H1 (cell line): ENCODE results near the gene EYA2. TPM values are rescaled to one million over a fixed set of nuclear protein-coding genes. Genes with fewer than 3 reads are reported as not detected.

Experiments used
- CTCF ChIA-PET: fragments of 300-600 bp; sonication (Branson Sonifier 250); formaldehyde crosslinking; loops from one replicate; lab custom pipeline; 2021; ENCODE audit not compliant: partially characterized antibody; lab: Charles Lee
- POLR2A ChIA-PET: fragments of 300-600 bp; sonication (Branson Sonifier 250); formaldehyde crosslinking; loops from one replicate; lab custom pipeline; 2021; ENCODE audit warnings: inconsistent platforms; ENCODE audit not compliant: partially characterized antibody; lab: Charles Lee
- DNase-seq, 2 experiments: peaks; one replicate each; pipeline versions ENCODE4 v3.0.0 to v3.0.0-alpha.2; 2010 to 2022; ENCODE audit warnings: low spot score in 2 of 2, low read depth in 1 of 2, mixed read lengths in 1 of 2
- FAIRE-seq: peaks from 2 replicates; lab custom pipeline; 2011; peaks lifted over from hg19 to GRCh38; lab: Jason Lieb, UNC
- H2AFZ ChIP-seq: 2 replicates; pipeline ENCODE4 v1.8.1; 2012; ENCODE audit warnings: low read length, inconsistent platforms
- H2AK5ac ChIP-seq: 2 replicates; pipeline ENCODE4 v1.6.1; 2013; ENCODE audit warnings: low read depth, low read length
- H2BK120ac ChIP-seq: replicated peaks from 2 replicates; pipeline ENCODE3; 2013; ENCODE audit warnings: low read depth, low read length, inconsistent platforms
- H2BK12ac ChIP-seq: 2 replicates; pipeline ENCODE4 v1.6.1; 2013; ENCODE audit warnings: low read depth, low read length
- H2BK15ac ChIP-seq: 2 replicates; pipeline ENCODE4 v1.6.1; 2013; ENCODE audit warnings: low read length
- H2BK20ac ChIP-seq: 2 replicates; pipeline ENCODE4 v1.6.1; 2013; ENCODE audit warnings: low read length
- H2BK5ac ChIP-seq: 2 replicates; pipeline ENCODE4 v1.6.1; 2013; ENCODE audit warnings: low read depth, low read length
- H3K14ac ChIP-seq: 2 replicates; pipeline ENCODE4 v1.6.1; 2013; ENCODE audit warnings: inconsistent platforms; ENCODE audit not compliant: insufficient read length
- H3K18ac ChIP-seq: 2 replicates; pipeline ENCODE4 v1.6.1; 2013; ENCODE audit warnings: low read length; ENCODE audit errors: extremely low read depth
- H3K23ac ChIP-seq: 2 replicates; pipeline ENCODE4 v1.6.1; 2013; ENCODE audit warnings: inconsistent platforms; ENCODE audit not compliant: insufficient read length
- H3K23me2 ChIP-seq: 2 replicates; pipeline ENCODE4 v1.6.1; 2013; ENCODE audit warnings: low read depth, low read length
- H3K27ac ChIP-seq: 2 replicates; pipeline ENCODE4 v1.6.1; 2011; ENCODE audit warnings: low read depth, low read length, inconsistent platforms
- H3K27me3 ChIP-seq, 4 experiments: replicated peaks in 1 of 4; 1 replicate in 1 of 4; 2 replicates in 3 of 4; pipeline versions ENCODE4 v1.6.1 to v1.8.1; 2011 to 2013; ENCODE audit warnings: low read length in 3 of 4, mild to moderate bottlenecking in 3 of 4, inconsistent platforms in 2 of 4, mixed read lengths in 2 of 4, moderate library complexity in 1 of 4; ENCODE audit not compliant: control insufficient read depth in 3 of 4, insufficient read depth in 3 of 4; ENCODE audit errors: extremely low read depth in 1 of 4
- H3K36me3 ChIP-seq, 4 experiments: 2 replicates each; pipeline versions ENCODE4 v1.6.1 to v1.8.1; 2011 to 2013; ENCODE audit warnings: mild to moderate bottlenecking in 4 of 4, low read length in 3 of 4, moderate library complexity in 2 of 4, control low read depth in 1 of 4, inconsistent platforms in 1 of 4; ENCODE audit not compliant: insufficient read depth in 4 of 4, control insufficient read depth in 2 of 4
- H3K4ac ChIP-seq: replicated peaks from 2 replicates; pipeline ENCODE3; 2013; ENCODE audit warnings: low read length, low read depth, mixed read lengths, inconsistent platforms; ENCODE audit not compliant: insufficient read length
- H3K4me1 ChIP-seq, 4 experiments: replicated peaks in 1 of 4; 1 replicate in 1 of 4; 2 replicates in 3 of 4; pipeline versions ENCODE4 v1.6.1 to v1.8.1; 2011 to 2013; ENCODE audit warnings: low read length in 3 of 4, inconsistent platforms in 2 of 4, mixed read lengths in 1 of 4; ENCODE audit not compliant: insufficient read depth in 4 of 4, control insufficient read depth in 3 of 4
- H3K4me2 ChIP-seq, 2 experiments: 2 replicates each; pipeline versions ENCODE4 v1.6.1 to v1.8.1; 2011 to 2013; ENCODE audit warnings: low read depth in 2 of 2, low read length in 2 of 2, control low read depth in 1 of 2, inconsistent platforms in 1 of 2, mild to moderate bottlenecking in 1 of 2; ENCODE audit not compliant: insufficient read depth in 1 of 2
- H3K4me3 ChIP-seq, 4 experiments: fragments of 200-600, 300-600 bp in 1 of 4; sonication (generic), shearing (Covaris generic), sonication (Bioruptor Twin) in 1 of 4; 2 replicates each; pipeline versions ENCODE4 v1.5.1 to v1.8.1; 2011 to 2016; ENCODE audit warnings: low read length in 4 of 4, low read depth in 3 of 4, control low read depth in 2 of 4, inconsistent platforms in 2 of 4, mild to moderate bottlenecking in 2 of 4, mixed read lengths in 1 of 4, moderate library complexity in 1 of 4; ENCODE audit not compliant: insufficient read depth in 2 of 4; ENCODE audit errors: extremely low read depth in 1 of 4
- H3K56ac ChIP-seq: replicated peaks from 2 replicates; pipeline ENCODE3; 2013; ENCODE audit warnings: low read depth, mild to moderate bottlenecking, mixed read lengths, low read length, inconsistent platforms; ENCODE audit not compliant: insufficient read length
- H3K79me1 ChIP-seq: 2 replicates; pipeline ENCODE4 v1.6.1; 2013; ENCODE audit warnings: low read depth, low read length, control low read depth
- H3K79me2 ChIP-seq, 2 experiments: 2 replicates each; pipeline versions ENCODE4 v1.6.1 to v1.8.1; 2012 to 2013; ENCODE audit warnings: low read length in 2 of 2, mild to moderate bottlenecking in 2 of 2, inconsistent platforms in 1 of 2; ENCODE audit not compliant: insufficient read depth in 2 of 2, control insufficient read depth in 1 of 2
- H3K9ac ChIP-seq, 4 experiments: replicated peaks in 1 of 4; 1 replicate in 1 of 4; 2 replicates in 3 of 4; pipeline versions ENCODE4 v1.6.1 to v1.8.1; 2011 to 2013; ENCODE audit warnings: low read depth in 3 of 4, low read length in 3 of 4, control low read depth in 2 of 4, mild to moderate bottlenecking in 2 of 4, moderate library complexity in 2 of 4, inconsistent platforms in 1 of 4; ENCODE audit errors: extremely low read depth in 1 of 4
- H3K9me3 ChIP-seq, 2 experiments: 2 replicates each; pipeline versions ENCODE4 v1.6.1 to v1.8.1; 2012 to 2013; ENCODE audit warnings: mild to moderate bottlenecking in 2 of 2, moderate library complexity in 2 of 2, control low read depth in 1 of 2, inconsistent platforms in 1 of 2, low read depth in 1 of 2, low read length in 1 of 2, mixed read lengths in 1 of 2; ENCODE audit not compliant: insufficient read depth in 2 of 2
- H4K20me1 ChIP-seq, 2 experiments: replicated peaks in 1 of 2; 2 replicates each; pipeline versions ENCODE3 to v1.8.1; 2011 to 2013; ENCODE audit warnings: inconsistent platforms in 2 of 2, low read length in 2 of 2, mild to moderate bottlenecking in 1 of 2; ENCODE audit not compliant: insufficient read depth in 2 of 2, control insufficient read depth in 1 of 2
- H4K5ac ChIP-seq: 2 replicates; pipeline ENCODE4 v1.6.1; 2013; ENCODE audit warnings: low read length, low read depth, mixed read lengths, inconsistent platforms; ENCODE audit not compliant: insufficient read length
- H4K8ac ChIP-seq: 2 replicates; pipeline ENCODE4 v1.8.0; 2013; ENCODE audit warnings: mild to moderate bottlenecking, moderate library complexity, low read length, inconsistent platforms; ENCODE audit not compliant: insufficient read depth; ENCODE audit errors: extremely low read depth
- H4K91ac ChIP-seq: replicated peaks from 2 replicates; pipeline ENCODE3; 2013; ENCODE audit warnings: low read length, mixed read lengths, inconsistent platforms; ENCODE audit not compliant: insufficient read length
- BACH1 ChIP-seq: IDR thresholded peaks from 2 replicates; pipeline ENCODE4 v1.6.1; 2012; ENCODE audit warnings: low read length, improper control_type of control experiment
- CHD1 ChIP-seq: IDR thresholded peaks from 2 replicates; pipeline ENCODE4 v1.6.1; 2012; ENCODE audit warnings: low read depth, low read length, improper control_type of control experiment
- CHD2 ChIP-seq: IDR thresholded peaks from 2 replicates; pipeline ENCODE4 v1.6.1; 2012; ENCODE audit warnings: low read length, improper control_type of control experiment
- PHF8 ChIP-seq: fragments of 200-600 bp; sonication (generic); conservative IDR thresholded peaks from 2 replicates; pipeline ENCODE4 v1.7.1; 2012; ENCODE audit warnings: low read depth, mild to moderate bottlenecking, inconsistent platforms, low read length, moderate library complexity
- POU5F1 ChIP-seq: IDR thresholded peaks from 2 replicates; pipeline ENCODE4 v1.6.1; 2011; ENCODE audit warnings: low read depth, mild to moderate bottlenecking, low read length, moderate library complexity
- RAD21 ChIP-seq, 2 experiments: IDR thresholded peaks in 1 of 2; conservative IDR thresholded peaks in 1 of 2; 2 replicates each; pipeline ENCODE4 v1.6.1; 2011; ENCODE audit warnings: low read depth in 2 of 2, low read length in 2 of 2, improper control_type of control experiment in 1 of 2, inconsistent platforms in 1 of 2, mild to moderate bottlenecking in 1 of 2, moderate library complexity in 1 of 2
- SAP30 ChIP-seq: fragments of 300-600 bp; sonication (generic); IDR thresholded peaks from 2 replicates; pipeline ENCODE4 v1.7.1; 2012; ENCODE audit warnings: low read length, moderate library complexity, mild to moderate bottlenecking, inconsistent platforms; ENCODE audit not compliant: insufficient read depth, insufficient replicate concordance
- SP4 ChIP-seq: IDR thresholded peaks from 2 replicates; pipeline ENCODE4 v1.6.1; 2012; ENCODE audit warnings: low read length, inconsistent platforms
- SRF ChIP-seq: IDR thresholded peaks from 2 replicates; pipeline ENCODE4 v1.6.1; 2011; ENCODE audit warnings: mild to moderate bottlenecking, low read depth, low read length, moderate library complexity
- TEAD4 ChIP-seq: IDR thresholded peaks from 2 replicates; pipeline ENCODE4 v1.6.1; 2012; ENCODE audit warnings: low read depth, low read length, inconsistent platforms, mixed read lengths
- WGBS, 2 experiments: shearing (Covaris generic) in 1 of 2; methylation state at CpG; one replicate each; pipeline versions ENCODE4 v1.1.6 to v1.1.7; 2013 to 2015; ENCODE audit warnings: low lambda C conversion rate in 2 of 2, mixed read lengths in 2 of 2, inconsistent platforms in 1 of 2, low coverage in 1 of 2, missing lambda C conversion rate in 1 of 2; ENCODE audit not compliant: insufficient replicate concordance in 2 of 2, insufficient coverage in 1 of 2, insufficient read length in 1 of 2; ENCODE audit errors: extremely low coverage in 1 of 2, missing lambda C conversion rate in 1 of 2; 5-methylcytosine and 5-hydroxymethylcytosine counted together
- polyA plus RNA-seq, 7 experiments: library from polyadenylated mRNA; depleted of rRNA in 3 of 7; stranded (reverse) in 5 of 7; unstranded in 2 of 7; fragments of >200 nt in 5 of 7; fragments of 200-250 nt in 2 of 7; gene quantifications; 1 replicate in 5 of 7; 2 replicates in 1 of 7; 4 replicates in 1 of 7; pipeline versions ENCODE4 v1.2.1 to v1.2.3, GENCODE V29; 2011 to 2013; ENCODE audit warnings: missing spikeins in 2 of 7, mixed read lengths in 2 of 7
- total RNA-seq: library from RNA; stranded (reverse); fragmentation: NEBNext Ultra II Directional; extraction: Animal tissue kit (Norgen Biotek cat#: 25700); gene quantifications from 2 replicates; pipeline ENCODE4 v1.2.1, GENCODE V29; 2021
- TF ChIP-seq, protein P1 (sequence below): IDR thresholded peaks from 2 replicates; pipeline ENCODE4 v1.6.1; 2012; ENCODE audit warnings: inconsistent platforms
- TF ChIP-seq, protein P2 (sequence below): IDR thresholded peaks from 2 replicates; pipeline ENCODE4 v1.6.1; 2011; ENCODE audit warnings: low read length, improper control_type of control experiment
- TF ChIP-seq, protein P3 (sequence below): IDR thresholded peaks from 2 replicates; pipeline ENCODE4 v1.6.1; 2011; ENCODE audit warnings: low read depth, mild to moderate bottlenecking, low read length; ENCODE audit not compliant: insufficient read depth

EYA2 gene
- total and polyA plus RNA-seq, 2 of the 8 experiments (the other 6 are each of a cell fraction or from before 2014, with no cell fraction given) = 1.6 to 1.7 TPM

DNA sequence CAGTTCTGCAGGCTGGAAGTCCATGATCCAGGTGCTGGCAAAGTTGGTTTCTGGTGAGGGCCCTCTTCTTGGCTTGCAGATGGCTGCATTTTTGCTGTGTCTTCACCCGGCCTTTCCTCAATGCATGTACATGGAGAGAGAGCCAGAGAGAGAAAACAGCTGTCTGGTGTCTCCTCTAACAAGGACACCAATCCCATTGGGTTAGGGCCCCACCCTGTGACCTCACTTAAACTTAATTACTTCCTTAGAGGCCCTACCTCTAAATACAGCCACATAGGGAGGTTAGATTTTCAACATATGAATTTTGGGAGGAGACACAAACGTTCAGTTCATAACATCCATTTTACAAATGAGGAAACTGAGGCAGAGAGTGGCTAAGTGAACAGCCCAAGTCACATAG lies 259.4 kb downstream of the EYA2 start:
- Histone ChIP-seq H4K5ac (no peak overlapping the region), H3K9me3 (no peaks in the 10 kb centered on the region), H2BK12ac (no peak overlapping the region), H3K36me3 (no peaks in the 10 kb centered on the region), H3K23me2 (no peaks in the 10 kb centered on the region), H3K18ac (no peak overlapping the region), H2AFZ (no peak overlapping the region), H3K23ac (no peak overlapping the region), H3K27ac (no peak overlapping the region), H2BK15ac (no peak overlapping the region), H3K4me2 (no peak overlapping the region), H4K20me1 (no peaks in the 10 kb centered on the region), H3K14ac (no peak overlapping the region), H2BK120ac (no peak overlapping the region), H3K56ac (no peak overlapping the region), H2BK20ac (no peak overlapping the region), H3K4me3 (no peak overlapping the region), H2AK5ac (no peak overlapping the region), H4K8ac (no peak overlapping the region), H3K9ac (no peak overlapping the region), H3K4ac (no peak overlapping the region), H3K27me3 (no peaks in the 10 kb centered on the region), H3K4me1 (no peaks in the 10 kb centered on the region), H4K91ac (no peak overlapping the region), H3K79me2 (no peaks in the 10 kb centered on the region), H2BK5ac (no peak overlapping the region), H3K79me1 (no peaks in the 10 kb centered on the region)
- 85% methylated on average over 2 of the region's 2 CpGs; no CpG with 5 or more reads in 1 of the 2 experiments for WGBS, 2 experiments
- no peak for FAIRE-seq
- POLR2A ChIA-PET = no interaction called here
- DNase-seq = no peak
- CTCF ChIA-PET = interaction anchor here (1.0 to 1.8 kb wide), 4 partner anchors 11 to 410 kb away, joined by 3 to 10 read pairs (median 4); no protein-coding TSS in a partner anchor
- TF ChIP-seq SRF (no peak), CHD1 (no peak), PHF8 (no peak), SP4 (no peak), BACH1 (no peak), SAP30 (no peak), RAD21 (IDR thresholded peaks at IDR 0.05 in 1 of 2, conservative IDR thresholded peaks at IDR 0.05 in 1 of 2; ENCODE audit: low read depth in 2 of 2, low read length in 2 of 2) (no peak), TEAD4 (no peak), CHD2 (no peak), POU5F1 (no peak)
- TF ChIP-seq, protein P1, sequence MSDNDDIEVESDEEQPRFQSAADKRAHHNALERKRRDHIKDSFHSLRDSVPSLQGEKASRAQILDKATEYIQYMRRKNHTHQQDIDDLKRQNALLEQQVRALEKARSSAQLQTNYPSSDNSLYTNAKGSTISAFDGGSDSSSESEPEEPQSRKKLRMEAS = no peak
- TF ChIP-seq, protein P2, sequence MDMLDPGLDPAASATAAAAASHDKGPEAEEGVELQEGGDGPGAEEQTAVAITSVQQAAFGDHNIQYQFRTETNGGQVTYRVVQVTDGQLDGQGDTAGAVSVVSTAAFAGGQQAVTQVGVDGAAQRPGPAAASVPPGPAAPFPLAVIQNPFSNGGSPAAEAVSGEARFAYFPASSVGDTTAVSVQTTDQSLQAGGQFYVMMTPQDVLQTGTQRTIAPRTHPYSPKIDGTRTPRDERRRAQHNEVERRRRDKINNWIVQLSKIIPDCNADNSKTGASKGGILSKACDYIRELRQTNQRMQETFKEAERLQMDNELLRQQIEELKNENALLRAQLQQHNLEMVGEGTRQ = no peak
- TF ChIP-seq, protein P3, sequence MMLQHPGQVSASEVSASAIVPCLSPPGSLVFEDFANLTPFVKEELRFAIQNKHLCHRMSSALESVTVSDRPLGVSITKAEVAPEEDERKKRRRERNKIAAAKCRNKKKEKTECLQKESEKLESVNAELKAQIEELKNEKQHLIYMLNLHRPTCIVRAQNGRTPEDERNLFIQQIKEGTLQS = no peak
